K562 (cell line): ENCODE results near the gene RMND5A.

Source experiments
- BRD9 ChIP-seq: fragments of 450-650 bp; IDR thresholded peaks from 2 replicates; pipeline ENCODE4 v1.6.1; 2018; ENCODE audit warnings: low read depth; ENCODE audit not compliant: partially characterized antibody
- CTCF ChIP-seq, 3 experiments: IDR thresholded peaks in 2 of 3; conservative IDR thresholded peaks in 1 of 3; 2 replicates each; pipeline ENCODE4 v1.5.1; 2011 to 2012; ENCODE audit warnings: low read length in 3 of 3, mild to moderate bottlenecking in 3 of 3, control low read depth in 2 of 3, improper control_type of control experiment in 1 of 3, inconsistent platforms in 1 of 3, low read depth in 1 of 3, mixed read lengths in 1 of 3, moderate library complexity in 1 of 3; ENCODE audit not compliant: insufficient read depth in 2 of 3
- ELF1 ChIP-seq: fragments of 200-800 bp; sonication (Bioruptor generic); IDR thresholded peaks from 2 replicates; pipeline ENCODE4 v1.6.1; 2016; ENCODE audit warnings: missing genetic modification characterization, missing compliant biosample characterization
- NCOA6 ChIP-seq: fragments of 450-650 bp; IDR thresholded peaks from 2 replicates; pipeline ENCODE4 v1.6.1; 2017; ENCODE audit warnings: mild to moderate bottlenecking
- PHF21A ChIP-seq: fragments of 450-650 bp; IDR thresholded peaks from 2 replicates; pipeline ENCODE4 v1.6.1; 2017; ENCODE audit warnings: low read depth, borderline replicate concordance
- SREBF1 ChIP-seq: fragments of 150-350 bp; IDR thresholded peaks from 2 replicates; pipeline ENCODE4 v1.6.1; 2014; ENCODE audit warnings: antibody characterized with exemption, low read depth, low read length, borderline replicate concordance

DNA sequence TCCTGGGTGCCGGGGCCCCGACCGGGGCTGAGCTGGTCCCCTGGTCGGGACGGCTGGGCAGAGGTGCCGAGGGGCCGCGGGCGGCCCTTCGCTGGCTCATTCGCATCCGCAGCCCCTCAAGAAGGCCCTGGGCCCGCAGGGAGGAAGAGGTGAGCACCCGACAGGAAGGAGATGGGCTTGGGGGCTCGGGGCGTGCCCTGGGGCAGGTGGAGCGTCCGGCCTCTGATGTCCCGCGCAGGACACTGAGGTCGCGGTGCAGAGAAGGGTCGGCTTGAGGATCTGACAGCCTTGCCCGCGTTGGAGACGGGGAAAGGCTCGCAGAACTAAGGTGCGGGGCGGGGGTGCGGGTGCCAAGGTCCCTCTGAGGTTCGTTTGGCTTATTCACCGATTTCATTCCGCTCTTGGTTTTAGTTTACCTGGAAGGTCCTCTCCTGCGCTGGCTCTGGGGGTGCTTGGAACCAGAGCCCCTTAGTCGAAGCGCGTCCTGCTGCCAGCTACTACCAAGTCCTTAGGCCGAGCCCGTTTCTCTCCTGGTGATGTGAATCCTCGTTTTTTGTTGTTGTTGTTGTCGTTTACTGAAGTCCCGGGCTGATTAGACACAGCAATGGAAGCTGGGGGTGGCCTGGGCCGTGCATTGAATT, 89.5 kb downstream of the RMND5A start:
- TF ChIP-seq PHF21A = no peak
- no peak for TF ChIP-seq ELF1
- TF ChIP-seq SREBF1 = no peak
- no peak for TF ChIP-seq BRD9
- TF ChIP-seq CTCF (IDR thresholded peaks at IDR 0.05 in 2 of 3, conservative IDR thresholded peaks at IDR 0.05 in 1 of 3; ENCODE audit: insufficient read depth in 2 of 3, low read depth in 1 of 3, low read length in 3 of 3) = no peak
- TF ChIP-seq NCOA6 = no peak
